GM23338 (cell line): Measurements from ENCODE around the gene CDHR2. TPM values are rescaled to one million over a fixed set of nuclear protein-coding genes. Genes with fewer than 3 reads are reported as not detected.

Experiments
- ATAC-seq: fragments of 200-7000 bp; cut with Tn5 transposase; 3 replicates; pipeline ENCODE4 v1.9.1; 2020
- DNase-seq: peaks from one replicate; pipeline ENCODE4 v3.0.0-alpha.2; 2015; ENCODE audit warnings: low spot score
- H2AFZ ChIP-seq: fragments of 200-600 bp; sonication (generic); 2 replicates; pipeline ENCODE4 v1.8.0; 2016; ENCODE audit warnings: antibody characterized with exemption, mild to moderate bottlenecking, moderate library complexity
- H3F3A ChIP-seq: fragments of 200-600 bp; sonication (generic); replicated peaks from 2 replicates; pipeline ENCODE4 v1.8.0; 2017; ENCODE audit warnings: antibody characterized with exemption, mixed run types, low read depth
- H3K27ac ChIP-seq: fragments of 200-600 bp; sonication (generic); 2 replicates; pipeline ENCODE4 v1.6.1; 2016; ENCODE audit warnings: low read depth
- H3K27me3 ChIP-seq: fragments of 200-600 bp; sonication (generic); 2 replicates; pipeline ENCODE4 v1.8.0; 2016; ENCODE audit warnings: mild to moderate bottlenecking, mixed run types, moderate library complexity; ENCODE audit not compliant: insufficient read depth
- H3K36me3 ChIP-seq: fragments of 200-600 bp; sonication (generic); 2 replicates; pipeline ENCODE4 v1.8.0; 2016; ENCODE audit warnings: mild to moderate bottlenecking; ENCODE audit not compliant: insufficient read depth
- H3K4me1 ChIP-seq: fragments of 200-600 bp; sonication (generic); 2 replicates; pipeline ENCODE4 v1.8.0; 2016; ENCODE audit warnings: mild to moderate bottlenecking, moderate library complexity; ENCODE audit not compliant: insufficient read depth
- H3K4me2 ChIP-seq: fragments of 200-600 bp; sonication (generic); 2 replicates; pipeline ENCODE4 v1.7.1; 2017; ENCODE audit warnings: mixed run types
- H3K4me3 ChIP-seq: fragments of 200-600 bp; sonication (generic); 2 replicates; pipeline ENCODE4 v1.6.1; 2016; ENCODE audit warnings: mixed run types
- H3K79me2 ChIP-seq: fragments of 200-600 bp; sonication (generic); replicated peaks from 2 replicates; pipeline ENCODE4 v1.8.0; 2017; ENCODE audit warnings: mild to moderate bottlenecking; ENCODE audit not compliant: insufficient read depth
- H3K9me2 ChIP-seq: fragments of 200-600 bp; sonication (generic); 2 replicates; pipeline ENCODE4 v1.8.0; 2017; ENCODE audit not compliant: insufficient read depth
- H4K20me1 ChIP-seq: fragments of 200-600 bp; sonication (generic); replicated peaks from 2 replicates; pipeline ENCODE4 v1.8.0; 2017; ENCODE audit warnings: mild to moderate bottlenecking; ENCODE audit not compliant: insufficient read depth
- H3K27ac Mint-ChIP-seq: 2 replicates; pipeline ENCODE4 v1.8.0; 2020; ENCODE audit warnings: inconsistent platforms, mild to moderate bottlenecking, moderate library complexity, mixed read lengths
- H3K27me3 Mint-ChIP-seq: 3 replicates; pipeline ENCODE4 v1.8.0; 2022; ENCODE audit warnings: low read depth, mild to moderate bottlenecking, moderate library complexity, mixed read lengths, inconsistent platforms; ENCODE audit not compliant: insufficient read depth, poor library complexity
- H3K36me3 Mint-ChIP-seq: 3 replicates; pipeline ENCODE4 v1.8.0; 2021; ENCODE audit warnings: low read depth, mild to moderate bottlenecking, inconsistent platforms, moderate library complexity, mixed read lengths
- H3K4me1 Mint-ChIP-seq: 3 replicates; pipeline ENCODE4 v1.8.0; 2020; ENCODE audit warnings: mild to moderate bottlenecking, inconsistent platforms, mixed read lengths
- H3K4me3 Mint-ChIP-seq: 3 replicates; pipeline ENCODE4 v1.8.0; 2021; ENCODE audit warnings: moderate library complexity, mild to moderate bottlenecking, inconsistent platforms, mixed read lengths
- H3K9me3 Mint-ChIP-seq: 3 replicates; pipeline ENCODE4 v1.8.0; 2020; ENCODE audit warnings: moderate library complexity, mild to moderate bottlenecking, inconsistent platforms, mixed read lengths
- CREB1 ChIP-seq: fragments of 250-450 bp; sonication (Bioruptor Pico); IDR thresholded peaks from 2 replicates; pipeline ENCODE4 v1.5.0; 2020; ENCODE audit warnings: low read depth, mild to moderate bottlenecking, moderate library complexity
- CTCF ChIP-seq, 2 experiments: fragments of 200-600 bp in 1 of 2; sonication (generic) in 1 of 2; conservative IDR thresholded peaks; 2 replicates each; pipeline versions ENCODE4 v1.5.1 to v1.6.1; 2016 to 2017; ENCODE audit warnings: antibody characterized with exemption in 2 of 2, low read depth in 2 of 2, mild to moderate bottlenecking in 2 of 2, moderate library complexity in 1 of 2
- ETS1 ChIP-seq: IDR thresholded peaks from 2 replicates; pipeline ENCODE4 v1.6.1; 2016; ENCODE audit warnings: antibody characterized with exemption
- EZH2phosphoT487 ChIP-seq: fragments of 200-600 bp; sonication (generic); IDR thresholded peaks from one replicate; pipeline ENCODE4 v1.8.1; 2018; ENCODE audit warnings: antibody characterized with exemption; ENCODE audit not compliant: unreplicated experiment
- JUNB ChIP-seq: IDR thresholded peaks from one replicate; pipeline ENCODE4 v1.6.1; 2016; ENCODE audit warnings: antibody characterized with exemption; ENCODE audit not compliant: unreplicated experiment
- NANOG ChIP-seq: IDR thresholded peaks from 2 replicates; pipeline ENCODE4 v1.6.1; 2016; ENCODE audit warnings: antibody characterized with exemption, borderline replicate concordance
- POLR2AphosphoS5 ChIP-seq: IDR thresholded peaks from 2 replicates; pipeline ENCODE4 v1.6.1; 2016; ENCODE audit warnings: antibody characterized with exemption, low read depth
- REST ChIP-seq: IDR thresholded peaks from one replicate; pipeline ENCODE4 v1.6.1; 2018; ENCODE audit warnings: antibody characterized with exemption; ENCODE audit not compliant: unreplicated experiment
- STAT1 ChIP-seq: IDR thresholded peaks from one replicate; pipeline ENCODE4 v1.6.1; 2016; ENCODE audit warnings: antibody characterized with exemption; ENCODE audit not compliant: unreplicated experiment
- ZNF114 ChIP-seq: fragments of 250-450 bp; sonication (Bioruptor Pico); IDR thresholded peaks from 2 replicates; pipeline ENCODE4 v1.5.0; 2020; ENCODE audit warnings: mild to moderate bottlenecking, moderate library complexity
- ZNF331 ChIP-seq: fragments of 250-450 bp; sonication (Bioruptor Pico); IDR thresholded peaks from 2 replicates; pipeline ENCODE4 v1.5.0; 2020; ENCODE audit warnings: low read depth, mild to moderate bottlenecking, moderate library complexity
- ZNF462 ChIP-seq: fragments of 250-450 bp; sonication (Bioruptor Pico); IDR thresholded peaks from 2 replicates; pipeline ENCODE4 v1.5.0; 2020; ENCODE audit warnings: mild to moderate bottlenecking, moderate library complexity
- polyA plus RNA-seq: library from polyadenylated mRNA; unstranded; fragments of >200 nt; fragmentation: Nextera tagmentation; extraction: Ambion mirVana; gene quantifications from 2 replicates; pipeline ENCODE4 v1.2.1, GENCODE V29; 2016
- total RNA-seq: library from RNA; depleted of rRNA; stranded (reverse); fragments of >200 nt; shearing (Covaris generic); gene quantifications from 2 replicates; pipeline ENCODE4 v1.2.3, GENCODE V29; 2014

CDHR2 gene
- total and polyA plus RNA-seq, 2 experiments from 2014 or later, result not detected

- TF ChIP-seq REST, result no peak
- TF ChIP-seq ETS1, result no peak
These were observed 48.6 kb upstream of the CDHR2 start (continued) for GRCh38 chr5:176500511-176500910.

GRCh38 chr5:176501333-176501732 is 47.8 kb upstream of the CDHR2 start:
- no peaks in the 10 kb centered on the region for H3K27me3 ChIP-seq
- Mint-ChIP-seq H3K9me3 (no peaks in the 10 kb centered on the region), H3K36me3 (peaks cover 84% of the 10 kb centered on the region), H3K4me1 (no peaks in the 10 kb centered on the region), H3K4me3 (no peak overlapping the region), H3K27ac (no peak overlapping the region), H3K27me3 (peaks cover 3% of the 10 kb centered on the region)
- H3K4me3 ChIP-seq, result no peak overlapping the region
- no peaks in the 10 kb centered on the region for H3K4me1 ChIP-seq
- H3F3A ChIP-seq, result no peaks in the 10 kb centered on the region
- no peak overlapping the region for H3K4me2 ChIP-seq
- DNase-seq, result no peak
- H3K36me3 ChIP-seq, result peaks cover 56% of the 10 kb centered on the region
- no peak for ATAC-seq
- H2AFZ ChIP-seq, result no peak overlapping the region
- H3K9me2 ChIP-seq, result no peaks in the 10 kb centered on the region
- 0 out of 2 replicates have a peak, but pooled peaks cover 10% of the 10 kb centered on the region for H4K20me1 ChIP-seq
- no peaks in the 10 kb centered on the region for H3K79me2 ChIP-seq
- no peak overlapping the region for H3K27ac ChIP-seq
- TF ChIP-seq ZNF114 (CRISPR knock-in tag) (no peak), ZNF331 (CRISPR knock-in tag) (no peak), NANOG (no peak), ETS1 (no peak), JUNB (no peak), CTCF (conservative IDR thresholded peaks at IDR 0.05; ENCODE audit: low read depth in 2 of 2) (no peak), EZH2phosphoT487 (no peak), CREB1 (CRISPR knock-in tag) (no peak), STAT1 (no peak), POLR2AphosphoS5 (no peak), ZNF462 (no peak)
